CD4-positive, alpha-beta T cell treated with Interleukin-10 for 1 hour (primary cell): ENCODE data around the gene ZNG1B.
A peak's percentile ranks its signal among the peaks of the same experiment; 100 is the strongest.
"Not testable (repeated sequence)": the region's sequence is repeated elsewhere in the genome, so short reads cannot be mapped to it uniquely, and the experiment has no call there.

Experiments
- DNase-seq: peaks from one replicate; pipeline ENCODE4 v3.0.0-alpha.2; 2020

Gene ZNG1B

DNA sequence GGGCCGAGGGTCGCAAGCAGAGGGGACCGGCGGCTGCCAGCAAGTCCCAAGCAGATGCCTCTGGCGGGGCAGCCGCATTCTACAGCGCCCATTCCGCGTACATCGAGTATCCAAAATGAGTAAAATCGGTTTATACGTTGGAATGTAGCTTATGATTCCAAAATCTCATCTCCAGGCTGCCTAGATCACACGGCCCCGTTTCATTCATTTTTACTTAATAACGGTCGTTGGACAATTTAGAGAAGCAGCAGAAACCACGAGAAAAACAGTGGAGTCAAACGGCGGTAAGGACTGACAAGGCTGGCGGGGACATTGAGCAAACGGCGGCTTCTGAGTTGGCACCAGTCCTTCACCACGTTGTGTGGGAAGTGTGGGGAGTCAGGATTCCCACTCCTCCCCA lies 66.6 kb downstream of the ZNG1B start:
- DNase-seq: not testable (repeated sequence)

DNA sequence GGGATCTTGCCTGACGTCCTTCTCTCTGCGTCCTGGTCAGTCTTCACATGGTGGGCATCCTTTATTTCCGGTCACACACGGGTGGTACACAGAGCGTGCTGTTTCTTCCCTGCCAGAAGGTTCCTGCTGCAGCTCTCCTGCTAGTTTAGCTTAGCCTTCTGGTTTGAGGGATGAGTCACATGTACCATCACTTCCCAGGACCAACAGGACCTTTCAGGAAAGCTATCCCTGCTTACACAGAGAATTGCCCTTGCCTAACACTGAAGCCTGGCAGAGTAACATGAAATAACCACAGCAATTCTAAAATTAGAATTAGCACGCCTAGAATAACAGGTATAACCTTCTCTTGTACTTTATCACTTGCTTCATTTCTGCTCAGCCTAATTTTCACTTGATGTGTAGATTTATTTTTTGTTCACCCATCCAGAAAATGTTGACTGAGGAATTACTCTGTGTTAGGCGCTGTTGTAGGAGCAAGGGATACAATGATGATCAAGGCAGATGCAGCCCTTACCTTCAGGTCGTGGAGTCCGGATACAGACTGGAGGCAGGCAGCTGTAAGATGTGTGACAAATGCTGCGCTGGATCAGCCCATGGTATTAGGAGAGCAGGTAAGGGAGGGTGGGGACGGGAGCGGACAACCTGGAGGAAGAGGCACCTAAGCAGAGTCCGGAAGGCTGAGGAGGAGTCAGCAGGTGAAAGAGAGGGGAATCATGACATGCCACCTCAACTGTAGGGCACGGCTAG lies 70.1 kb downstream of the ZNG1B start:
- DNase-seq: not testable (repeated sequence)

DNA sequence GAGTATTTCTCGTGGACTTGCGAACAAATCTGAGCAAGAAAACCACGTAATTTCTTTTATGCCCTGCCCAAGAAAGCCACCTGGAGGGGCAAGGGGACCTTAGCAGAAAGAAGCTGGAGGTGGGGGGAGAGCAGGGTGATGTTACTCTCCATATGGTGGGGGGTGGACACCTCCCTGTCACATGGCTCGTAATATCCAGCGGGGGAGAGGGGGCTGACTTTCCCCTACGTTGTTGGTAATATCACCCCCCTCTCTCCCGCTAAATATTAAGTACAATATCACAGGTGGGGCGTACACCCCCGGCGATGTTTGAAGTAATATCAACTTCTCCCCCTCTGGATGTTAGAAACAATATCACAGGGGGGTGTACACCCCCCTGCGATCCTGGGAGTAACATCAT lies 70.7 kb downstream of the ZNG1B start:
- DNase-seq: not testable (repeated sequence)

DNA sequence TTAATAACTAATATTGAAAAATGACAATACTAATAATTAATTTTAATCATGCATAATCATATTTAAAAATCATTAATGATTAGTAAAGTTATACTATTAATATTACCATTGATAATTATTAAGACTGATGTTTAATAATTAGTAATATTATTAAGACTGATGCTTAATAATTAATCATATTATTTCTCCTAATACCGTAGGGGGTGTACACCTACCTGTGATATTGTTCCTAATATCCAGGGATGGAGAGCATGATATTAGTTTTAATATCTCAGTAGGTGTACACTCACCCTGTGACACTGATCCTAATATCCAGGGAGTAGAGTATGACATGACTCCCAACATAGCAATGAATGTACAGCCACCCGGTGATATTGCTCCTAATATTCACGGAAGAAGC lies 73.4 kb downstream of the ZNG1B start:
- DNase-seq: not testable (repeated sequence)

DNA sequence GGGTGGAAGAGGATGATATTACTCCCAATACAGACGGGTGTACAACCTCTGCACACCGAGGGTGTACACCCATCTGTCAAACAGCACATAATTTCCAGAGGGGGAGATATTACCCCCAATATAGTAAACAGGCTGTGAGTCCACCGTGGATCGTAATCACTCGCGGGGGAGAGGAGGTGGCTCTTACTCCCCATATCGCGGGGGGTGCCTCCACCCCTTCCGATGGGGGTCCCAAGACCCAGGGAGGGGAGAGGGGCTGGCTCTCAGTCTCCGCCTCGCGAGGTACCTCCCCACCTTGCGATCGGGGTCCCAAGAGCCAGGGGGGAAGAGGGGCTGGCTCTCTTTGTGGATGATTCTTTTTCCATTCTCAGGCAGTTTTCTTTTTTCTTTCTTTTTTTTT lies 74.4 kb downstream of the ZNG1B start:
- DNase-seq: not testable (repeated sequence)

DNA sequence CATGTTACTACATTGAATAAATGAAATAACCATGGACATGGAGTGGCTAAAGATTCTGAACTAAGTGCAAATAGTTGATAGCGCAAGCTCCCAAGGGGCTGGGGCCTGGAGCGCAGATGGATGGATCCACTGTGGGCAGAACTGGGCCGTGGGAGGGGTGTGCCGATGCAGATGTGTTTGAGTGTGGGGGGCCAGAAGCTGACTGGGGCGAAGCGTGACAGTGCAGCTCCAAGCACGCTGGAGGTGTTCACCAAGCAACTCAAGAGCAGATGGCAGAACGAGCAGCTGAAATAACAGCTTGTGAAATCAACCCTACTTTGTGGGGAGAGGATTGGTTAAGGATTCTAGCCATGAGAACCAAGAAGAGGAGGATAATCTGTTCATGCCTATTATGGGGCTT lies 78.0 kb downstream of the ZNG1B start:
- DNase-seq: not testable (repeated sequence)

DNA sequence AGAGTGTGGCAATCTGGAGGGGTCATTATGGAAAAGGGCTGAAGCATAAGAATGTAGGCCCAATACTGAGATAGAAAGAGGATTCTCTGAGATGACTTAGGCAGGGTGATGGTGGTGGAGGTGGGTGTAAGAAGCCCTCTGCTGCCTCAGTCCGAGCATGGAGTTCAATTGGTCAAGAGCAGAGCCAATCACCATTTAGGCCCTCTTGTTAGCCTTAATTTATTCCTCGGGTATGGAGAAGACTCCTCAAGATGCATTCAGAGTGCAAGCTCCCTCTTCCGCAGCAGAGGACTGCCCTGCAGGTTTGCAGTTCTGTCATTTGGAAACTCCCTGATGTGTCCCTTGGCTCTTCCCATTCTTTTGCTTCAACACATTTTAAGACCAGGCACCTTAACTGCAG lies 78.5 kb downstream of the ZNG1B start:
- not testable (repeated sequence) for DNase-seq

DNA sequence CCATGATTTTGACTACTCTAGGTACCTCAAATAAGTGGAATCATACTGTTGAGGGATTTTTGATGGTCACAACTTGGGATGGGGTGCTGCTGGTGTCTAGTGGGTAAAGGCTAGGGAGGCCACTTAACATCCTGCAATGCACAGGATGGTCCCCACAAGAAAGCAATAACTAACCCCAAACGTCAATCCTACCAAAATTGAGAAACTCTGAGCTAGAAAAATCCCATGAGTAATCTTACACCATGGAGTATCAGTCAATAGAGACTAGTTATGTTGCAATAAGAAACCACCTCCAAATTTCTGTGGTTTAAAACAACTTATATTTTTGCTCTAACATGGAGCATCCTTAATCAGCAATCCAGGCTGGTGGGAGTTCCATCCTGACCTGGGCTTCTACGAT lies 79.5 kb downstream of the ZNG1B start:
- DNase-seq: not testable (repeated sequence)

DNA sequence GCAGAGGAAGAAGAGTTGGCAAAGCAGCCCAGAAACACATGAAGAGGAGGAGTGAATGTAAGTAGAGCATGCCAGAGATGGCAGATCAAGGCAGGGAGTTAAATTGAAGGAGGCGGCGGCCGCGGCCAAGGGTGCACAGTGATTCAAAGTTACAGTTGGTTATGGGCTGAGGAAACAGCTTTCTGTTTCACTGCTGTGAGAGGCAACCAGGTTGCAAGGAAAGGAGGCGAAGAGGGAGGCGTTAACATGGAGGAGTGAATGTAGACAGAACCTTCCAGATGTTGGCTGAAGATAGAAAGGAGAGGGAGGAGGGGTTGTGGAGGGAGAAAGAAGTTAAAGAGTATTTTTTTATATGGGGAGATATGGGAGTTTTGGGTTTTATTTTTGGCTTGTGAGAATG lies 83.3 kb downstream of the ZNG1B start:
- DNase-seq: not testable (repeated sequence)

DNA sequence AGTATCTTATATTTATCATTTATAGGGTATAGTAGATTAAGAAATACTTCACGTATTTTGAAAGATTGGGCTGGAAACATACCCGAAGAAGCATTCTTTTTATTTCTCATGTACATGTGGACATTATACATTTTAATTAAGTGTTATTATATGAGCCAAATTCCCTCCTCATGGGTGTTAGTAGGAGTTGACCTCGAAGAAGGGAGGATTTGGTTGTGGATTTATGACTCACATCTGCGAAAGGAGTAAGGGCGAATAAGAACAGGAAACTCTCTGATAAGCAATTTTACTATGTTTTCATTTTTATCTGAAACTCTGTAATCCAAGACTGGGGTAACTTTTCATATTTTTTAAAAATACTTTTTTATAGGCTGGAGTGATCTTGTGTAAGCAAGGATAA lies 84.0 kb downstream of the ZNG1B start:
- DNase-seq: not testable (repeated sequence)

DNA sequence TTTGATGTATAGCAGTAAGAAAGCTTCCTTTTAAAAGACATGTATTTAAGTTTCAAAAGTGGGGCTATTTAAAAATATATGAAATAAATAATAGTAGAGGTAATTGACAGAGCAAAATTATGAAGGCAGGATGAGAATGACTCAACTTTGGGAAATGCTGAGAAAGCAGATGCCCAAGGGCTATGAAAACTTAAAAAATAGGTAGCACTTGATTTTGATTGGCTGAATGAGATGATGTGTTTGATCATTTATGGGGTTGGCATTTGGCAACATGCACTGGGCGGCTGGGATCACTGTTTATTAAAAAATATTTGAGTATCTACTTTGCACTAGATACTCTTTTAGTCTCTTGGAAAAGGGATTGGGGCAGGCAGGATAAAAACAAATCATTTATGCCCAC lies 87.5 kb downstream of the ZNG1B start:
- not testable (repeated sequence) for DNase-seq

DNA sequence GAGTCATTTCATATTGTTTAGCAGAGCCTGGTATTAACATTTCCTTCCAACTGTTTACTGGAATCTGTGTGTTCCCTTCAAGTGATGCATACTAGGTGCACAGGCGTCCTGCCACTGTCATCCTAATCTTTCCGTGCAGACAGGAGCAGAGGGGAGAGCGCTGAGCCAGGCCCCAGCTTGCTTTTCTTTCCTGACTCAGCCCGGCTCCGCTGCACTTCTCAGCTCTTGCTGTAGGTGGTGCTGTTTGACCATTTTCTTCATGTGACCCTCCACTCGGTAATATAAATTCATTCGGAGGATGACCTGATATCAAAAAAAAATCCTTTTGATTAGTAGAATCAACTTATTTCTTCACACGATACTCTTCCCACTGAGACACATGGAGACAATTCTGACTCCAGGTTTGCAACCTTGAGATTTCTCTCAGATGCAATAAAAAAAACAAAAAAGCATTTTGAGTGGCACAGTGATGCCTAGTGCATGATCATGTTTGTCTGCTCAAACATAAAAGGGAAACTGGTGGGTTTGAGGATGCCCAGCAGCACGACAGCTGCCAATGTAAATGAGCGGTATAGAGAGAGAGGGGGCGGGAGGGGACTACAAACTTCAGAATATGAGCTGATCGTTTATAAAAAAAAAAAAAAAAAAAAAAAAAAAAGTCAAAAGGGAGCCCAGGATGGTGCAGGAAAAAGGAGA lies 90.0 kb downstream of the ZNG1B start:
- not testable (repeated sequence) for DNase-seq

DNA sequence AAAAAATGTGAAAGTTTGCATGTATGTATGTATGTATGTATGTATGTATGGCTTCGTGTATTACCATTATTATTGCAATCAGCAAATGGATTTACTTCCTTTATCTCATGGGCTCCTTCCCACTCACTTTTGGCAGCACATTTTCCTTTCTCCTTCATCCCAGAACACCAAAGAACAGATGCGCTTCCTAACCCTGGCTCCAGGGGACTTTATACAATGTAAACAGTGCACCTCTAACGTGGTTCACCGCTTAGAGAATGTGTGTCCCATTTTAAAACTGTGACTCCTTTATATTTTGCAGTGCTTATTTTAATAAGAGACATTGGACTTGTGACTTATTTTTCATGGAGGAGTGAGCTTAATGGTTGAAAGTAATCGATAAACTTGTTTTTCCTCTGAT lies 90.6 kb downstream of the ZNG1B start:
- DNase-seq: not testable (repeated sequence)

DNA sequence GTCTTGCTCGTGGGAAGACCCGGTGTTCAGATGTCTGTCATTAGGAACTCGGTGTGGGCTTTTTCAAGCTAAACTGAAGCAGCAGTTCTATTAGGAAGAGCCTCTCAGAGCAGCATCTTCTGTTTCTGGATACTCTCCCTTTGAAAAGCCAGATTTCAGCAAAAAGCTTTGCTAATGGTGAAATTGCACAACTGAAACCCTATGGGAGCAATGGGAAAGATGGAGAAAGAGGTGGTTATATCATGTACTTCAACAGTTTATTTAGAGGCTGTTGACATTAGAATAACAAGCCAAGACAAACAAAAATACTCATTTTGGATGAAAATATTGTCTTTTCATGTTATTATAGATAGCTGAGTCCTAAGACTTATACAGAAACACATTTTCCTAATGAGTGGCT lies 91.4 kb downstream of the ZNG1B start:
- not testable (repeated sequence) for DNase-seq

DNA sequence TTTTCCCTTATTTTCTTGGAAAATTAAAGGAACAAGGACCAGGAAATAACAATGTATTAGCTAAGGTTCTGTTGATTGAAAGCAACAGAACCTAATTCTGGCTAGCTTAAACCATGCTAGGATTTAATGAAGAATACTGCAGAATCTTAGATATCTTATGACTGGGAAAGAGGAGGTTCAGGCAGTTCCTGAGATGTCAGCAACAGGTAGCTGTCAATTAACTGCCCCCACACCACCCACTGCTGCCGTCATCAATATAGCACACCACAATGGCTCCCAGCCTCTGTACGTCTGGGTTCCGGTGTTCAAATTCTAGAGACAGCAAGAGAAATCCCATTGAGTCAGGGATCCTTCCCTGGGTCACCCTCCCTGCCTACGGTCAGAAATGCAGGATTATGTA lies 95.5 kb downstream of the ZNG1B start:
- not testable (repeated sequence) for DNase-seq

DNA sequence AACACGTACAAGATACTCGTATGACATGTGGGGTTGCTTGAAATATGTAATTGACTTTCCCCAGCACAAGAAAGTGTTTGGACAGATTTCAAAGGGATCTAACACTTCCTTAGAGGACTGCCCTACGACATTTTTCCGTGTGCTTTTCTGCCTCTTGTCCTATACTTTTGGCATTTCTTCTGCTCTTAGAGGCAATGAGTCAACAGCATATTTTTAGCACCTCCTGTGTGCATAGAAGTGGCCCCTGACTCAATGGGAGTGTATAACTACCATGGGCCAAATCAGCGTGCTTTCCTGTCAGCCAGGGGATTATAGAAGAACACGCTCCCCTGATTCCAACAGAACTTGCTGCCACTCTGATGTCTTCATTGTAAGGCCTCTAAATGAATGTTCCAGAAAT lies 99.1 kb downstream of the ZNG1B start:
- not testable (repeated sequence) for DNase-seq

DNA sequence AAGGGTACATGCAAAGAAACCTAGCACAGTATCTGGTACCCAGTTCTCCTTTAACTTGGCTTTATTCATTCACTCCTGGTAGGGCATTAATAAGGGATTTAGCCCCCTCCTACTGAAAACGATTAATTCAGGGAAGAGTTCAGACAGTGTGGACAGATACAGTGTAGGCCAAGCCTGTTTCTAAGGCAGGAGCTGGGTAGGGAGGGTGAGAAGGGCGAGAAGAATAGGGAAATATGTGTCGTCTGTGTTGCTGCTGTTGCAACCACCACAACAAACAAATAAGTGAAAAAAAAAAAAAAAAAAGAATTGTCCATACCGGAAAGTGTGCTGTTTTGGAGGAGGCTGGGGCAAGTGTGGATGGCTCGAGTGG lies 103.3 kb downstream of the ZNG1B start:
- not testable (repeated sequence) for DNase-seq

DNA sequence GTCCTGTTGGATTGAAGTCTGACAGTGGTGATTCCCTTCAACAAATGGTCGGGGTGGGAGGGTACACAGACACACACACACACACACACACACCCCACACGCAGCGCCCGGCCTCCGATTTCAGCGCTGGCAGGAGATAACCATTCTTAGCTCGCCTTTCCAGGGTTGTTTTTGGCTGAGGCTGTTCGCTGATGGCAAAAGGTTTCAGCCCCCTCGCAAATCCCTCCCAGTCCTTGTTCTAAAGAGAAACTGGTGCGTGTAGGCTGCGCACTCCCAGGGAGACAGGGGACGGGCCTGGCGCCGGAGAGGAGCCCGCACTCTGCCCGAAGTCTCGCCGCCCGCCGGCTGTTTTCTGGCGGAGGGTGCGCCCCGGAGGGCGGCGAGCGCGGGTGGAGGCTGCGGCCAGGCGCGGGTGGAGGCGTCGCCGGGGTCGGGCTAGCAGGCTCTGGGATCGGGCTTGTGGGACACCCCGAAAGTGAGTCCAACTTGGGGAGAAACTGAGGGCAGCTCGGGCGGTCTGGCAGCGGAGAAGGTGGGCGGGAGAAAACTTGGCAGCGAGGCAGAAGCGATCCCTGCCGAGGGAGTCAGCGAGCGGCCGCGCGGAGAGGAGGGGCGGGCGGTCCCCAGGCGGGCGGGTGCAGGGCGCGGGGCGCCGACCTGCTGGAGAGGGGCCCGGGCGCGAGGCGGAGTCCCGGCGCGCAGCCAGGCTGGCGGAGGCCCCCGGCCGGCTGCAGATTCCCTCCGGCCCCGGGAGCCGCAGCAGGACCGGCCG lies 103.9 kb downstream of the ZNG1B start:
- DNase-seq: peak; percentile 10

DNA sequence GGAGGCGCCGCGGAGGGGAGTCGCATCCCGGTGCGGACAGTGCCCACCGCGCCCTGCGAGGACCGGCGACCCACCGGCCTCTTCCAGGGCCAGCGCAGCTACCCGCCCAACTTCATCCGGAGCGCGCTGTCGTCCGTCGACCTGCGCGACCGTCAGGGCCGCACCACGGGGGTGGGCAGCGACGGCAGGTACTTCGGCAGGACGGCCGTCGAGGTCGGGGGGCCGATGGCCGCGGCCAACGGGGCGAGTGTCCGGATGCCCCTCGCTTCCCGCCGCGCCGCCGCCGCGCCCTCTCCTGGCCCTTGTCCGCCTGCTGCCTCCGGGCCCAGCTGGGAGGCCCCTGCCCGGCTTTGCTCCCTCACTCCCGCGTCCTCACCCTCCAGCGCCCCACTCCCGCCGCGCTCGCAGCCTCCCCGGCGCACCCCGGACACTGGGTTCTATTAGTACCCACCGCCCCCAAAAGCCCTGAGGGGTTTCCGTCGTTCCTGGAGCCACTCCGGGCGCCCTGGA lies 104.5 kb downstream of the ZNG1B start:
- not testable (repeated sequence) for DNase-seq

DNA sequence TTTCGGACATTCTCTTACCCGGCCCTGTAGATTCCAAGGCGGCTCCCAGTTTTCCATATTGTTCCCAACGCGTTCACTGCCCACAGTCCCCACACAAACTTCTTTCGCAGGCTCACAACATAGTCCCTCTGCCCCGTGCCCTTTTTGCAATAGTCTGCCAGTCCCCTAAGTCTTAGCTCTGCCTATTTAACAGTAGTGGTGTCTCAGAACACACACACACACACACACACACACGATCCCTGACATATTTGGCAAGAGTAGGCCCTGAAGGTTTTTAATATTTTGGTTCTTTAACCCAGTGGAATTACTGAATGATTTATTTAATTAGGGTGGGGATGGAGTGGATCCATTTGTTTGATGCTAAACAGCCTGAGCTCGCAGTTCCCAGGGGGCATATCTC lies 105.0 kb downstream of the ZNG1B start:
- DNase-seq: not testable (repeated sequence)
